ENCODE results near the gene ZNF888. TPM values are rescaled to one million over a fixed set of nuclear protein-coding genes. Genes with fewer than 3 reads are reported as not detected.

Gene ZNF888
- total and polyA plus RNA-seq, 2 experiments from 2014 or later = 2.3 to 8.3 TPM

GRCh38 chr19:52889076-52889475 is 34.2 kb downstream of the ZNF888 start:
- no peaks in the 10 kb centered on the region for H3K27me3 ChIP-seq (ENCODE audit: insufficient read depth)
- H3F3A ChIP-seq (replicated peaks; ENCODE audit: low read depth) = peaks cover 7% of the 10 kb centered on the region; the same call in 1 of the 2 replicates
- H3K4me2 ChIP-seq = no peak overlapping the region
- H3K4me1 ChIP-seq (ENCODE audit: insufficient read depth) = no peaks in the 10 kb centered on the region
- no peak overlapping the region for H3K4me3 Mint-ChIP-seq
- H3K27me3 Mint-ChIP-seq (ENCODE audit: insufficient read depth, low read depth, poor library complexity) = no peaks in the 10 kb centered on the region
- H3K4me1 Mint-ChIP-seq = no peaks in the 10 kb centered on the region; the same call in 2 of the 3 replicates
- peak; percentile 9 for DNase-seq (ENCODE audit: low spot score)
- peaks cover 15% of the 10 kb centered on the region; the same call in 1 of the 2 replicates for H4K20me1 ChIP-seq (replicated peaks; ENCODE audit: insufficient read depth)
- no peaks in the 10 kb centered on the region for H3K9me2 ChIP-seq (ENCODE audit: insufficient read depth)
- no peaks in the 10 kb centered on the region; the same call in 2 of the 3 replicates for H3K9me3 Mint-ChIP-seq
- peaks cover 57% of the 10 kb centered on the region for H3K36me3 ChIP-seq (ENCODE audit: insufficient read depth)
- no peak overlapping the region for H3K27ac Mint-ChIP-seq
- peaks cover 20% of the 10 kb centered on the region for H3K79me2 ChIP-seq (replicated peaks; ENCODE audit: insufficient read depth)
- no peak overlapping the region for H3K4me3 ChIP-seq
- H3K27ac ChIP-seq (ENCODE audit: low read depth) = no peak overlapping the region
- no peak for ATAC-seq
- H3K36me3 Mint-ChIP-seq (ENCODE audit: low read depth) = peaks cover 78% of the 10 kb centered on the region
- TF ChIP-seq POLR2AphosphoS5 (IDR thresholded peaks at IDR 0.05; ENCODE audit: low read depth) = no peak
- TF ChIP-seq EZH2phosphoT487 (IDR thresholded peaks at IDR 0.05; ENCODE audit: unreplicated experiment) = no peak
- TF ChIP-seq, protein P1, sequence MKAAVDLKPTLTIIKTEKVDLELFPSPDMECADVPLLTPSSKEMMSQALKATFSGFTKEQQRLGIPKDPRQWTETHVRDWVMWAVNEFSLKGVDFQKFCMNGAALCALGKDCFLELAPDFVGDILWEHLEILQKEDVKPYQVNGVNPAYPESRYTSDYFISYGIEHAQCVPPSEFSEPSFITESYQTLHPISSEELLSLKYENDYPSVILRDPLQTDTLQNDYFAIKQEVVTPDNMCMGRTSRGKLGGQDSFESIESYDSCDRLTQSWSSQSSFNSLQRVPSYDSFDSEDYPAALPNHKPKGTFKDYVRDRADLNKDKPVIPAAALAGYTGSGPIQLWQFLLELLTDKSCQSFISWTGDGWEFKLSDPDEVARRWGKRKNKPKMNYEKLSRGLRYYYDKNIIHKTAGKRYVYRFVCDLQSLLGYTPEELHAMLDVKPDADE (IDR thresholded peaks at IDR 0.05) = no peak
- TF ChIP-seq, protein P2, sequence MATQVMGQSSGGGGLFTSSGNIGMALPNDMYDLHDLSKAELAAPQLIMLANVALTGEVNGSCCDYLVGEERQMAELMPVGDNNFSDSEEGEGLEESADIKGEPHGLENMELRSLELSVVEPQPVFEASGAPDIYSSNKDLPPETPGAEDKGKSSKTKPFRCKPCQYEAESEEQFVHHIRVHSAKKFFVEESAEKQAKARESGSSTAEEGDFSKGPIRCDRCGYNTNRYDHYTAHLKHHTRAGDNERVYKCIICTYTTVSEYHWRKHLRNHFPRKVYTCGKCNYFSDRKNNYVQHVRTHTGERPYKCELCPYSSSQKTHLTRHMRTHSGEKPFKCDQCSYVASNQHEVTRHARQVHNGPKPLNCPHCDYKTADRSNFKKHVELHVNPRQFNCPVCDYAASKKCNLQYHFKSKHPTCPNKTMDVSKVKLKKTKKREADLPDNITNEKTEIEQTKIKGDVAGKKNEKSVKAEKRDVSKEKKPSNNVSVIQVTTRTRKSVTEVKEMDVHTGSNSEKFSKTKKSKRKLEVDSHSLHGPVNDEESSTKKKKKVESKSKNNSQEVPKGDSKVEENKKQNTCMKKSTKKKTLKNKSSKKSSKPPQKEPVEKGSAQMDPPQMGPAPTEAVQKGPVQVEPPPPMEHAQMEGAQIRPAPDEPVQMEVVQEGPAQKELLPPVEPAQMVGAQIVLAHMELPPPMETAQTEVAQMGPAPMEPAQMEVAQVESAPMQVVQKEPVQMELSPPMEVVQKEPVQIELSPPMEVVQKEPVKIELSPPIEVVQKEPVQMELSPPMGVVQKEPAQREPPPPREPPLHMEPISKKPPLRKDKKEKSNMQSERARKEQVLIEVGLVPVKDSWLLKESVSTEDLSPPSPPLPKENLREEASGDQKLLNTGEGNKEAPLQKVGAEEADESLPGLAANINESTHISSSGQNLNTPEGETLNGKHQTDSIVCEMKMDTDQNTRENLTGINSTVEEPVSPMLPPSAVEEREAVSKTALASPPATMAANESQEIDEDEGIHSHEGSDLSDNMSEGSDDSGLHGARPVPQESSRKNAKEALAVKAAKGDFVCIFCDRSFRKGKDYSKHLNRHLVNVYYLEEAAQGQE (IDR thresholded peaks at IDR 0.05; ENCODE audit: unreplicated experiment) = no peak
- TF ChIP-seq EZH2 (IDR thresholded peaks at IDR 0.05; ENCODE audit: low read depth, unreplicated experiment) = no peak
- no peak for TF ChIP-seq ZNF331 (CRISPR knock-in tag; IDR thresholded peaks at IDR 0.05; ENCODE audit: low read depth)
- no peak for TF ChIP-seq STAT1 (IDR thresholded peaks at IDR 0.05; ENCODE audit: unreplicated experiment)
- no peak for TF ChIP-seq ZNF114 (CRISPR knock-in tag; IDR thresholded peaks at IDR 0.05)
- TF ChIP-seq, protein P3, sequence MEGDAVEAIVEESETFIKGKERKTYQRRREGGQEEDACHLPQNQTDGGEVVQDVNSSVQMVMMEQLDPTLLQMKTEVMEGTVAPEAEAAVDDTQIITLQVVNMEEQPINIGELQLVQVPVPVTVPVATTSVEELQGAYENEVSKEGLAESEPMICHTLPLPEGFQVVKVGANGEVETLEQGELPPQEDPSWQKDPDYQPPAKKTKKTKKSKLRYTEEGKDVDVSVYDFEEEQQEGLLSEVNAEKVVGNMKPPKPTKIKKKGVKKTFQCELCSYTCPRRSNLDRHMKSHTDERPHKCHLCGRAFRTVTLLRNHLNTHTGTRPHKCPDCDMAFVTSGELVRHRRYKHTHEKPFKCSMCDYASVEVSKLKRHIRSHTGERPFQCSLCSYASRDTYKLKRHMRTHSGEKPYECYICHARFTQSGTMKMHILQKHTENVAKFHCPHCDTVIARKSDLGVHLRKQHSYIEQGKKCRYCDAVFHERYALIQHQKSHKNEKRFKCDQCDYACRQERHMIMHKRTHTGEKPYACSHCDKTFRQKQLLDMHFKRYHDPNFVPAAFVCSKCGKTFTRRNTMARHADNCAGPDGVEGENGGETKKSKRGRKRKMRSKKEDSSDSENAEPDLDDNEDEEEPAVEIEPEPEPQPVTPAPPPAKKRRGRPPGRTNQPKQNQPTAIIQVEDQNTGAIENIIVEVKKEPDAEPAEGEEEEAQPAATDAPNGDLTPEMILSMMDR (conservative IDR thresholded peaks at IDR 0.05; ENCODE audit: low read depth in 2 of 2) = no peak
- TF ChIP-seq, protein P4, sequence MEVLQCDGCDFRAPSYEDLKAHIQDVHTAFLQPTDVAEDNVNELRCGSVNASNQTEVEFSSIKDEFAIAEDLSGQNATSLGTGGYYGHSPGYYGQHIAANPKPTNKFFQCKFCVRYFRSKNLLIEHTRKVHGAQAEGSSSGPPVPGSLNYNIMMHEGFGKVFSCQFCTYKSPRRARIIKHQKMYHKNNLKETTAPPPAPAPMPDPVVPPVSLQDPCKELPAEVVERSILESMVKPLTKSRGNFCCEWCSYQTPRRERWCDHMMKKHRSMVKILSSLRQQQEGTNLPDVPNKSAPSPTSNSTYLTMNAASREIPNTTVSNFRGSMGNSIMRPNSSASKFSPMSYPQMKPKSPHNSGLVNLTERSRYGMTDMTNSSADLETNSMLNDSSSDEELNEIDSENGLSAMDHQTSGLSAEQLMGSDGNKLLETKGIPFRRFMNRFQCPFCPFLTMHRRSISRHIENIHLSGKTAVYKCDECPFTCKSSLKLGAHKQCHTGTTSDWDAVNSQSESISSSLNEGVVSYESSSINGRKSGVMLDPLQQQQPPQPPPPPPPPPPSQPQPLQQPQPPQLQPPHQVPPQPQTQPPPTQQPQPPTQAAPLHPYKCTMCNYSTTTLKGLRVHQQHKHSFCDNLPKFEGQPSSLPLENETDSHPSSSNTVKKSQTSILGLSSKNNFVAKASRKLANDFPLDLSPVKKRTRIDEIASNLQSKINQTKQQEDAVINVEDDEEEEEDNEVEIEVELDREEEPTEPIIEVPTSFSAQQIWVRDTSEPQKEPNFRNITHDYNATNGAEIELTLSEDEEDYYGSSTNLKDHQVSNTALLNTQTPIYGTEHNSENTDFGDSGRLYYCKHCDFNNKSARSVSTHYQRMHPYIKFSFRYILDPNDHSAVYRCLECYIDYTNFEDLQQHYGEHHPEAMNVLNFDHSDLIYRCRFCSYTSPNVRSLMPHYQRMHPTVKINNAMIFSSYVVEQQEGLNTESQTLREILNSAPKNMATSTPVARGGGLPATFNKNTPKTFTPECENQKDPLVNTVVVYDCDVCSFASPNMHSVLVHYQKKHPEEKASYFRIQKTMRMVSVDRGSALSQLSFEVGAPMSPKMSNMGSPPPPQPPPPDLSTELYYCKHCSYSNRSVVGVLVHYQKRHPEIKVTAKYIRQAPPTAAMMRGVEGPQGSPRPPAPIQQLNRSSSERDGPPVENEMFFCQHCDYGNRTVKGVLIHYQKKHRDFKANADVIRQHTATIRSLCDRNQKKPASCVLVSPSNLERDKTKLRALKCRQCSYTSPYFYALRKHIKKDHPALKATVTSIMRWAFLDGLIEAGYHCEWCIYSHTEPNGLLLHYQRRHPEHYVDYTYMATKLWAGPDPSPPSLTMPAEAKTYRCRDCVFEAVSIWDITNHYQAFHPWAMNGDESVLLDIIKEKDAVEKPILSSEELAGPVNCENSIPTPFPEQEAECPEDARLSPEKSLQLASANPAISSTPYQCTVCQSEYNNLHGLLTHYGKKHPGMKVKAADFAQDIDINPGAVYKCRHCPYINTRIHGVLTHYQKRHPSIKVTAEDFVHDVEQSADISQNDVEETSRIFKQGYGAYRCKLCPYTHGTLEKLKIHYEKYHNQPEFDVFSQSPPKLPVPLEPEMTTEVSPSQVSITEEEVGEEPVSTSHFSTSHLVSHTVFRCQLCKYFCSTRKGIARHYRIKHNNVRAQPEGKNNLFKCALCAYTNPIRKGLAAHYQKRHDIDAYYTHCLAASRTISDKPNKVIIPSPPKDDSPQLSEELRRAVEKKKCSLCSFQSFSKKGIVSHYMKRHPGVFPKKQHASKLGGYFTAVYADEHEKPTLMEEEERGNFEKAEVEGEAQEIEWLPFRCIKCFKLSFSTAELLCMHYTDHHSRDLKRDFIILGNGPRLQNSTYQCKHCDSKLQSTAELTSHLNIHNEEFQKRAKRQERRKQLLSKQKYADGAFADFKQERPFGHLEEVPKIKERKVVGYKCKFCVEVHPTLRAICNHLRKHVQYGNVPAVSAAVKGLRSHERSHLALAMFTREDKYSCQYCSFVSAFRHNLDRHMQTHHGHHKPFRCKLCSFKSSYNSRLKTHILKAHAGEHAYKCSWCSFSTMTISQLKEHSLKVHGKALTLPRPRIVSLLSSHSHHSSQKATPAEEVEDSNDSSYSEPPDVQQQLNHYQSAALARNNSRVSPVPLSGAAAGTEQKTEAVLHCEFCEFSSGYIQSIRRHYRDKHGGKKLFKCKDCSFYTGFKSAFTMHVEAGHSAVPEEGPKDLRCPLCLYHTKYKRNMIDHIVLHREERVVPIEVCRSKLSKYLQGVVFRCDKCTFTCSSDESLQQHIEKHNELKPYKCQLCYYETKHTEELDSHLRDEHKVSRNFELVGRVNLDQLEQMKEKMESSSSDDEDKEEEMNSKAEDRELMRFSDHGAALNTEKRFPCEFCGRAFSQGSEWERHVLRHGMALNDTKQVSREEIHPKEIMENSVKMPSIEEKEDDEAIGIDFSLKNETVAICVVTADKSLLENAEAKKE (CRISPR knock-in tag; IDR thresholded peaks at IDR 0.05) = no peak
- no peak overlapping the region for H2AFZ ChIP-seq

Measured in GM23338 (cell line).